Stimulated activated CD8-positive, alpha-beta memory T cell treated with anti-CD3 and anti-CD28 coated beads, Interleukin-15, amount 100 ng/mL, for 24 hours (primary cell): Measurements from ENCODE around the gene PLCD1.
"Not testable (repeated sequence)": the region's sequence is repeated elsewhere in the genome, so short reads cannot be mapped to it uniquely, and the experiment has no call there.

Experiments used
- DNase-seq: peaks from one replicate; pipeline ENCODE4 v3.0.0-alpha.2; 2020; ENCODE audit warnings: low read depth

The PLCD1 gene

GRCh38 chr3:38036906-38037305, 7.5 kb upstream of the PLCD1 start:
- DNase-seq = no peak

GRCh38 chr3:38036286-38036685, 6.8 kb upstream of the PLCD1 start:
- no peak for DNase-seq

DNA sequence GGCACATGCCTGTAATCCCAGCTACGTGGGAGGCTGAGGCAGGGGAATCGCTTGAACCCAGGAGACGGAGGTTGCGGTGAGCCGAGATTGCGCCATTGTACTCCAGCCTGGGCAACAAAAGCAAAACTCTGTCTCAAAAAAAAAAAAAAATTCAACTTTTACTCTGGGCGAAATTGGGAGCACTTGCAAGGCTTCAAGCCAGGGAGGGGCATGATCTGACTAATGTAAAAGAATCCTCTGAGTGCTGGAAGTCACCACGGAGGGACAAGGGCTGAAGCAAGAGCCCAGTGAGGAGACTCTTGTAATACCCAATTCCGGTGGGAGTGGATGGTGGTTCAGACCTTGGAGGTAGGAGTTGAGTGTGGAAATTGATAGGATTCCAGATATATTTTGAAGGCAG, 4.9 kb upstream of the PLCD1 start:
- DNase-seq = not testable (repeated sequence)

GRCh38 chr3:38033586-38033985, 4.1 kb upstream of the PLCD1 start:
- not testable (repeated sequence) for DNase-seq

DNA sequence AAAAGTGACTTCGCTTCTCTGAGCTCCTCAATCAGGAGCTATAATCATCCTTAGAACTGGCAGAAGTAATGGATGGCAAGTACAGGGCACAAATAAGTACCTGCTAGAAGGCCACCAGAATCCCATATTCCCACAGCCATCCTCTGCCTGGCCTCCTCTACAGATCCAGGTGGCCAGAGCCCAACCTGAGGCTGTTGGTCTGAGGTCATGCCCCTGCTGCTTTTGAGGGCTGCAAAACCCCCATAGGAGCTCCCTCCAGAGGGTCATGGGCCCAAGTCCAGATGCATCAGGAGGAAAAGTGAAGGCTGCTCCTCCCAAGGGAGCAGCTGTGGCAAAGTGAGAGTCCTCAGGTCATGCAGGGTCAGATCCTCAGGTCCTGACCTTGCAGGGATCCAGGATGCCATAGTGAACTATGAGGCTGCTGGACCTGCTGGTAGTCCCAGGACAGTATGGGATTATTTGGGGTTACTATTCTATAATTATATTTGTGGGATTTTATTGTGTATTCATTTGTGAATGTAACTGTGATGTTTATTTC, 3.0 kb upstream of the PLCD1 start:
- no peak for DNase-seq

GRCh38 chr3:38031022-38031994, 1.9 kb upstream of the PLCD1 start:
- DNase-seq = no peak

DNA sequence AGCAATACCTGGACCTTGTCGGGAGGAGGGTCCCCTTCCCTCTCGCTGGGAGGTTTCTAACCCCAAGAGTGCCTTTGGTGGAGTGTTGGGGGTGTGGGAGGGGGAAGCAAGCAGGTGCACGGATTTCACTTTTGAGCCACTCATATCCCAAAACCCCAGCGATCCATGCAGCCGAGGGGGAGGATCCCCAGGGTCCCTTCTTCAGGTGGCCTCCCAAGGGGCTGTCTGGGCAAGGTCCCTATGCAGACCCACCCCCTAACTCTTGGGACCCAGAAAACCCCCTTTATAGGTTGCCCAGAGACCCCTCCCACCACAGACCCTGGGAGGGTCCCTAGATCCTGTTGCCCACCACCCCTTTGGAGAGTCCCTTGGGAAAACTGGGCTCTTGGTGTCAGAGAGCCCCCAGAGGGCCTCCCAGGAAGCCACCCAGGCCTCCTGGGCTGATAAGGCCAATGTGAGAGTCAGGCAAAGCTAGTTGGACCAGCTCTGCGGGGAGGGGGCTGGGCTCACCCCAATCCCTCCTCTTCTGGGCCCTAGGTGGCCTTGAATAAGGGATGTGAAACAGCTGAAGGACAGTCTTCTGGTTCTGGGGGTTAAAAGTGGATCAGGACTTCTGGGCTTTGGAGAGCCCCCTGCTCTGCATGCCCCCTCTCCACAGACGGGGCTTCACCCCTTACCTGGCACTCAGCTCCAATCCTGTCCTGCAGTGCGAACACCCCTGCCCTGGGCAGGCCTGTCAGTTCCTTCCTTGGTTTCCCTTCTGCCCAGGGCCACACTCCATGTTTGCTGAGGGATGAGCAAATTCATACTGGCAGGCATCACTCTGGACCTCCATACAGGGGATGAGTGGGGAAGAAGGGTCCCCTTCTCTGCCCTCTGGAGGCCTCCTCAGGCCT, 932 bp upstream of the PLCD1 start:
- DNase-seq = no peak

DNA sequence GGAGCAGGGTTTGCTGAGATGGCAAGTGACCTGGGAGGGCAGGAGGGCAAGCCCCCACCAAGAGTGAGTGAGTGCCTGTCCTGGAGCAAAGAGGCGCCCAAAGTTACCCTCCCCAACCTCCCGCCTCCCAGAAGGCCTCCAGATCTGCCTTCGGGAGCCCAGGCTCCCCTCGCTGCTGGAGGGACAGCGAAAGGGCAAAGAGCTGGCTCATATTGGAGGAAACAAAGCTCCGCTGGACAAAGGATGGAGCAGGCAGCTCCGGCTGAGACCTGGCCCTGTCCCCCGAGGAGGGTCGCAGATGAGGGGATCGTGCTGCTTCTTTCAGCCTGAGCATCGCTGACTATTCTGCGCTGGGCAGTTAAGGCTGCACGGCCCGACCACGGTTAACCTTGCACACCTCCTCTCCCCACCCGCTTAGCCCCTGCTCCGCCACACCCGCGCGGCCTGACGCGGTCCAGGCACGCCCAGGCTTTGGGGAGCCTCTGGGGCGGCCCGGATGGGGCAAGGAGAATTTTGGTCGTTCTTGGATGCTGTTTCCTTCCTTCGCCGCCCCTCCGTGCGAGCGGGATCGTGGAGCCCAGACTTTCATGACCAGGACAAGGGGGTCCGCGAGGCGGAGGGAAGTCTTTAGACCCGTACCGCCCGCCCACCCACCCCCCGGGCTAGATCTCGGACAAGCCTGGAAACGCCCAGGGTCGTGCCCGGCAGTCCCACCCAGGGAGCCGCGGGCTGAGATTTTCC, 651 bp downstream of the PLCD1 start:
- DNase-seq = no peak

GRCh38 chr3:38027466-38028465, 1.7 kb downstream of the PLCD1 start:
- DNase-seq = no peak

DNA sequence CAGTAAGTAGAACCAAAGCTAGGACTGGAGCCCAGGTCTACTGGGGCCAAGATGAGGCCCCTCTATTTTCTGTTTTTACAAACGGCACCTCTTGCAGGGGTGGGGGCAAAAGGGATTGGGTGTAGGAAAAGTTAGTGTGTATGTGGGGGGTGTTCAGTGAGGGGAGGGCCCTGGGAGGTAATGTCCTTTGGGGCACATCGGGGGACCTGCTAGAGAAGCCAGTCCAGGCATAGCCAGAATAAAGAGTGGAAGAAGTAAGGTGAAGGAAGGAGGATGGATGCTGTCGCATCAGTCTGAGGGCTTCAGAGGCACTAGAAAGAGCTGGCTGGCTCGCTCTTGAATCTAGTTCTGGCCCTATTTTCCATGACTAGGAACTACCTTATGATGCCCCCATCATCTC, 2.6 kb downstream of the PLCD1 start:
- DNase-seq = no peak

DNA sequence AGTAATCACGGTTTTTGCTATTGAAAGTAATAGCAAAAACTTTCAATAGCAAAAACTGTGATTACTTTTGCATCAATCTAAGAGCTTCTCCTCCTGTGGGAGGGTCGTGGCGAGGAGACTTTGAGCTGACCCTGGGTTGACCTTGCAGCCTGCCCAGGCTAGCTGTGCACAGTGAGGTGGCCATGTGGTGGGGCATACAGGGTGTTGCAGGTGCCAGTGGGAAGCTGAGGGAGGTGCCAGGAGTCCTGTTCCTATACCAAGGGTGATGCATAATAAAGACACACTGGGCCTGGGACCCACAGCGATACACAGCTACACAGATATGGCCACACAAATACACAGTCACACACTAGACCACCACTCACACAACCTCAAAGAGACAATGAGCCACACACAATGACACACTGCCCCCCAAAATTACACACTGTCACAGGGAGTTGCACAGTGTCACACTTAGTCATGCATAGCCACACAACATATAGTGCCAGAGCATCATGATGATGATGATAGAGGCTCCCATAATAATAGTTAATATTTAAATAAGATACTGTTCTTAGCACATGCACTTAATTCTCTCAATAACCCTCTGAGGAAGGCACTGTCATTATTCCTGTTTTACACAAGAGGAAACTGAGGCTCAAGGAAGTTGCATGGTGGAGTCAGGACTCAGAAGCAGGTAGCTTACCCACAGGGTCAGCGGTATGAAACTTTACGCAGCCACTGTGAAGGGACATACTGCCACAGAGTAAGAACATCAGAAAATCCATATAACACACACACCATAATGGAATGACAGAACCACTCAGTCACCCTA, 6.3 kb downstream of the PLCD1 start:
- DNase-seq = no peak

GRCh38 chr3:38022301-38022700, 7.1 kb downstream of the PLCD1 start:
- no peak for DNase-seq

GRCh38 chr3:38021196-38021595, 8.2 kb downstream of the PLCD1 start:
- no peak for DNase-seq

DNA sequence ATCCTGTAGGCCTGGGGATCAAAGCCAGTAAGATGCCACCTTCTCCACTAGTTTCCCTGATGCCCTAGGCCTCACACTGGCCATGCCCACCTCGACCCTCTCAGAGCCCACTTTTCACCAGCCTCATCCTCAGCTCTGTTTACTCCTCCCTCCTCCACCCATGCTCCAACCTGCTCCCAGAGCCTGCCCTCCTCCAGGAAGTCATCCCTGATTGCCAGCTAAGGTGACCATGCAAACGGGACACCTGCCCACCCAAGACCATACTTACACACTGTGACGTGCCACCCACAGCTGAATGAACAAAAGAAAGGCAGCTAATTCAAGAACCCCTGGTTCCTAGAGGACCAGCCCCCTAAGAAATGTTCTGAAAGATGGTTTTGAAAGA, 9.1 kb downstream of the PLCD1 start:
- no peak for DNase-seq

- DNase-seq = no peak
These were observed 9.6 kb downstream of the PLCD1 start for GRCh38 chr3:38019658-38020341.

GRCh38 chr3:38018296-38019266, 10.9 kb downstream of the PLCD1 start:
- no peak for DNase-seq

GRCh38 chr3:38017445-38018295, 11.8 kb downstream of the PLCD1 start:
- no peak for DNase-seq
